Measurements from ENCODE around the gene FAM163B.

DNA sequence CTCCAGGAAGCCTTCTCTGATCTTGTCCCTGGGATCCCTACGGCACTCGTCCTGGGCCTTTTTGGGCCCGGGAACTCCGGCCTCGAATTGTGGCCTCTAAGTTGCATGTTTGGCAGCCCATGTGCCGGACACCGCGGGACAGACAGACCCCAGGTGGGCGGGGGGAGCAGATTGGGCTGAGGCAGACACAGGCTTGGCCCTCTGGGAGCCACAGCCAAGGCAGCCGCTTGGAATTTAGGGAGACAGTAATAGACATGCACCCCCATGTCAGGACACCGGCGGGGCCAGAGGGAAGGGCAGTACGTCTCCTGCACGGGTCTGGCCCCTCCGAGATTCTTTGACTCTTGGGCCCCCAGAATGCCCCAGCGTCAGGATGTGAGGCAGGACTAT lies 38.5 kb downstream of the FAM163B start:
- no peak for TF ChIP-seq BACH2 (CRISPR knock-in tag; IDR thresholded peaks at IDR 0.05; ENCODE audit: borderline replicate concordance)
- no peak for TF ChIP-seq ISL1 (CRISPR knock-in tag; IDR thresholded peaks at IDR 0.05)
- no peak for TF ChIP-seq CSDC2 (CRISPR knock-in tag; IDR thresholded peaks at IDR 0.05)
- no peak for TF ChIP-seq PATZ1 (CRISPR knock-in tag; IDR thresholded peaks at IDR 0.05; ENCODE audit: borderline replicate concordance)
- TF ChIP-seq, protein P1, sequence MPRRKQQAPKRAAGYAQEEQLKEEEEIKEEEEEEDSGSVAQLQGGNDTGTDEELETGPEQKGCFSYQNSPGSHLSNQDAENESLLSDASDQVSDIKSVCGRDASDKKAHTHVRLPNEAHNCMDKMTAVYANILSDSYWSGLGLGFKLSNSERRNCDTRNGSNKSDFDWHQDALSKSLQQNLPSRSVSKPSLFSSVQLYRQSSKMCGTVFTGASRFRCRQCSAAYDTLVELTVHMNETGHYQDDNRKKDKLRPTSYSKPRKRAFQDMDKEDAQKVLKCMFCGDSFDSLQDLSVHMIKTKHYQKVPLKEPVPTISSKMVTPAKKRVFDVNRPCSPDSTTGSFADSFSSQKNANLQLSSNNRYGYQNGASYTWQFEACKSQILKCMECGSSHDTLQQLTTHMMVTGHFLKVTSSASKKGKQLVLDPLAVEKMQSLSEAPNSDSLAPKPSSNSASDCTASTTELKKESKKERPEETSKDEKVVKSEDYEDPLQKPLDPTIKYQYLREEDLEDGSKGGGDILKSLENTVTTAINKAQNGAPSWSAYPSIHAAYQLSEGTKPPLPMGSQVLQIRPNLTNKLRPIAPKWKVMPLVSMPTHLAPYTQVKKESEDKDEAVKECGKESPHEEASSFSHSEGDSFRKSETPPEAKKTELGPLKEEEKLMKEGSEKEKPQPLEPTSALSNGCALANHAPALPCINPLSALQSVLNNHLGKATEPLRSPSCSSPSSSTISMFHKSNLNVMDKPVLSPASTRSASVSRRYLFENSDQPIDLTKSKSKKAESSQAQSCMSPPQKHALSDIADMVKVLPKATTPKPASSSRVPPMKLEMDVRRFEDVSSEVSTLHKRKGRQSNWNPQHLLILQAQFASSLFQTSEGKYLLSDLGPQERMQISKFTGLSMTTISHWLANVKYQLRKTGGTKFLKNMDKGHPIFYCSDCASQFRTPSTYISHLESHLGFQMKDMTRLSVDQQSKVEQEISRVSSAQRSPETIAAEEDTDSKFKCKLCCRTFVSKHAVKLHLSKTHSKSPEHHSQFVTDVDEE (CRISPR knock-in tag; IDR thresholded peaks at IDR 0.05): no peak
- TF ChIP-seq TCF4 (CRISPR knock-in tag; IDR thresholded peaks at IDR 0.05; ENCODE audit: borderline replicate concordance): no peak
- TF ChIP-seq OSR1 (CRISPR knock-in tag; IDR thresholded peaks at IDR 0.05): no peak
- TF ChIP-seq, protein P2, sequence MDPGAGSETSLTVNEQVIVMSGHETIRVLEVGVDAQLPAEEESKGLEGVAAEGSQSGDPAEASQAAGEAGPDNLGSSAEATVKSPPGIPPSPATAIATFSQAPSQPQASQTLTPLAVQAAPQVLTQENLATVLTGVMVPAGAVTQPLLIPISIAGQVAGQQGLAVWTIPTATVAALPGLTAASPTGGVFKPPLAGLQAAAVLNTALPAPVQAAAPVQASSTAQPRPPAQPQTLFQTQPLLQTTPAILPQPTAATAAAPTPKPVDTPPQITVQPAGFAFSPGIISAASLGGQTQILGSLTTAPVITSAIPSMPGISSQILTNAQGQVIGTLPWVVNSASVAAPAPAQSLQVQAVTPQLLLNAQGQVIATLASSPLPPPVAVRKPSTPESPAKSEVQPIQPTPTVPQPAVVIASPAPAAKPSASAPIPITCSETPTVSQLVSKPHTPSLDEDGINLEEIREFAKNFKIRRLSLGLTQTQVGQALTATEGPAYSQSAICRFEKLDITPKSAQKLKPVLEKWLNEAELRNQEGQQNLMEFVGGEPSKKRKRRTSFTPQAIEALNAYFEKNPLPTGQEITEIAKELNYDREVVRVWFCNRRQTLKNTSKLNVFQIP (CRISPR knock-in tag; IDR thresholded peaks at IDR 0.05; ENCODE audit: borderline replicate concordance, low read depth): no peak
- TF ChIP-seq PPARA (CRISPR knock-in tag; IDR thresholded peaks at IDR 0.05; ENCODE audit: borderline replicate concordance): no peak
- no peak for TF ChIP-seq ZC3H10 (CRISPR knock-in tag; IDR thresholded peaks at IDR 0.05)
- TF ChIP-seq ZFP3 (CRISPR knock-in tag; IDR thresholded peaks at IDR 0.05): no peak
- no peak for TF ChIP-seq ESRRG (CRISPR knock-in tag; IDR thresholded peaks at IDR 0.05)
- no peak for TF ChIP-seq GLIS3 (CRISPR knock-in tag; IDR thresholded peaks at IDR 0.05)
- TF ChIP-seq, protein P3, sequence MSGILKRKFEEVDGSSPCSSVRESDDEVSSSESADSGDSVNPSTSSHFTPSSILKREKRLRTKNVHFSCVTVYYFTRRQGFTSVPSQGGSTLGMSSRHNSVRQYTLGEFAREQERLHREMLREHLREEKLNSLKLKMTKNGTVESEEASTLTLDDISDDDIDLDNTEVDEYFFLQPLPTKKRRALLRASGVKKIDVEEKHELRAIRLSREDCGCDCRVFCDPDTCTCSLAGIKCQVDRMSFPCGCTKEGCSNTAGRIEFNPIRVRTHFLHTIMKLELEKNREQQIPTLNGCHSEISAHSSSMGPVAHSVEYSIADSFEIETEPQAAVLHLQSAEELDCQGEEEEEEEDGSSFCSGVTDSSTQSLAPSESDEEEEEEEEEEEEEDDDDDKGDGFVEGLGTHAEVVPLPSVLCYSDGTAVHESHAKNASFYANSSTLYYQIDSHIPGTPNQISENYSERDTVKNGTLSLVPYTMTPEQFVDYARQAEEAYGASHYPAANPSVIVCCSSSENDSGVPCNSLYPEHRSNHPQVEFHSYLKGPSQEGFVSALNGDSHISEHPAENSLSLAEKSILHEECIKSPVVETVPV (CRISPR knock-in tag; IDR thresholded peaks at IDR 0.05): no peak
